Gastrocnemius medialis (tissue), 4 donors: ENCODE measurements around the gene PRICKLE2. TPM values are rescaled to one million over a fixed set of nuclear protein-coding genes. Genes with fewer than 3 reads are reported as not detected.

Source experiments
- ATAC-seq, 2 donors: fragments of 150-250 bp; one replicate each; pipeline ENCODE4 v1.9.1; 2016
- DNase-seq, 2 donors: peaks; one replicate each; pipeline ENCODE4 v3.0.0-alpha.2; 2019
- H3K27ac ChIP-seq, 4 donors: fragments of 200-600 bp; sonication (generic); 1 replicate in 1 of 4; 2 replicates in 3 of 4; pipeline ENCODE4 v1.5.1; 2016 to 2018; ENCODE audit warnings: mild to moderate bottlenecking in 2 of 4, moderate library complexity in 1 of 4
- H3K27me3 ChIP-seq, 3 donors: fragments of 200-600 bp; sonication (generic) in 2 of 3; 1 replicate in 1 of 3; 2 replicates in 2 of 3; pipeline versions ENCODE4 v1.5.1 to v1.6.0; 2016 to 2019; ENCODE audit warnings: mild to moderate bottlenecking in 1 of 3, moderate library complexity in 1 of 3
- H3K36me3 ChIP-seq, 2 donors: fragments of 200-600 bp; sonication (generic) in 1 of 2; one replicate each; pipeline ENCODE4 v1.5.1; 2017 to 2018
- H3K4me1 ChIP-seq, 2 donors: fragments of 200-600 bp; sonication (generic) in 1 of 2; one replicate each; pipeline ENCODE4 v1.5.1; 2016 to 2017; ENCODE audit warnings: mild to moderate bottlenecking in 2 of 2
- H3K4me3 ChIP-seq, 4 donors: fragments of 200-600 bp; sonication (generic) in 3 of 4; 1 replicate in 1 of 4; 2 replicates in 3 of 4; pipeline ENCODE4 v1.5.1; 2016 to 2019; ENCODE audit warnings: mild to moderate bottlenecking in 2 of 4
- H3K9me3 ChIP-seq, 3 donors: fragments of 200-600 bp; sonication (generic) in 2 of 3; 1 replicate in 1 of 3; 2 replicates in 2 of 3; pipeline ENCODE4 v1.5.1; 2016 to 2019
- POLR2A ChIP-seq, 2 donors: fragments of 450-650 bp; IDR thresholded peaks; one replicate each; pipeline ENCODE4 v1.6.1; 2017; ENCODE audit warnings: antibody characterized with exemption in 2 of 2, mild to moderate bottlenecking in 2 of 2, moderate library complexity in 2 of 2
- in situ Hi-C, 4 donors: fragments of 200-750 bp; cut with MboI; loops; one replicate each; pipeline versions ENCODE4 v1.15.0 to v1.8.0; 2017; ENCODE audit warnings: low sequenced_read_pairs in 4 of 4
- intact Hi-C: fragments of 100-400 bp; cut with DNase I; formaldehyde crosslinking; loops from one replicate; pipeline ENCODE4 v1.15.1; 2023; ENCODE audit warnings: low total_unique reads
- total RNA-seq, 4 donors: library from RNA; depleted of rRNA; stranded (reverse); fragments of >200 nt; gene quantifications; one replicate each; pipeline versions ENCODE4 v1.1.0 to v1.2.3, GENCODE V29; 2016
- TF ChIP-seq, protein P1 (sequence below), 5 experiments: fragments of 450-650 bp in 3 of 5; fragments of 200-600 bp in 2 of 5; sonication (generic) in 2 of 5; IDR thresholded peaks in 4 of 5; conservative IDR thresholded peaks in 1 of 5; 1 replicate in 4 of 5; 2 replicates in 1 of 5; pipeline ENCODE4 v1.5.1; 2016 to 2019; ENCODE audit warnings: antibody characterized with exemption in 5 of 5, mild to moderate bottlenecking in 3 of 5, moderate library complexity in 3 of 5

The PRICKLE2 gene
- total RNA-seq, 4 donors from 2014 or later = 3.6 to 6.7 (median 4.6) TPM

DNA sequence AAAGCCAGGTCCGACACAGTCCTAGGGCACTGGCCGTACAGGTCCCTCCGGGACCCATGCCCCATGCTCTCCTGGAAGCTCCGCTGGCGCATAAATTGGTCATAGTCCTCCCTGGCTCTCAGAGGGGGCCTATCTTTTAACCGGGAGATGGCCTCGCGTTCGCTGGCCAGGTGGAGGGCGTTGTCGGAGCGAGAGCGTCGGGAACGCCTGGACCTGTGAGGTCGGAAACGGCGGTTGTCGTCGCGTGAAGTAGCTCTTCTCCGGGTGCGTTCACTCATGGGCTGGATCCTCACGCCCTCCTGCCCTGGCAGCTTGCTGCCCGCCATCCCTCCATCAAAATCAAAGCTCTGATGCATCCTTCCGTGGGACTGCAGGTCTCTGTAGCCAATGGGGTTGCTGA is 126.0 kb downstream of the PRICKLE2 start:
- Histone ChIP-seq H3K27me3 (no peaks in the 10 kb centered on the region), H3K4me1 (no peaks in the 10 kb centered on the region), H3K36me3 (no peaks in the 10 kb centered on the region), H3K9me3 (no peaks in the 10 kb centered on the region), H3K4me3 (no peak overlapping the region), H3K27ac (no peak overlapping the region)
- in situ Hi-C loops = no loop called here
- TF ChIP-seq, protein P1, sequence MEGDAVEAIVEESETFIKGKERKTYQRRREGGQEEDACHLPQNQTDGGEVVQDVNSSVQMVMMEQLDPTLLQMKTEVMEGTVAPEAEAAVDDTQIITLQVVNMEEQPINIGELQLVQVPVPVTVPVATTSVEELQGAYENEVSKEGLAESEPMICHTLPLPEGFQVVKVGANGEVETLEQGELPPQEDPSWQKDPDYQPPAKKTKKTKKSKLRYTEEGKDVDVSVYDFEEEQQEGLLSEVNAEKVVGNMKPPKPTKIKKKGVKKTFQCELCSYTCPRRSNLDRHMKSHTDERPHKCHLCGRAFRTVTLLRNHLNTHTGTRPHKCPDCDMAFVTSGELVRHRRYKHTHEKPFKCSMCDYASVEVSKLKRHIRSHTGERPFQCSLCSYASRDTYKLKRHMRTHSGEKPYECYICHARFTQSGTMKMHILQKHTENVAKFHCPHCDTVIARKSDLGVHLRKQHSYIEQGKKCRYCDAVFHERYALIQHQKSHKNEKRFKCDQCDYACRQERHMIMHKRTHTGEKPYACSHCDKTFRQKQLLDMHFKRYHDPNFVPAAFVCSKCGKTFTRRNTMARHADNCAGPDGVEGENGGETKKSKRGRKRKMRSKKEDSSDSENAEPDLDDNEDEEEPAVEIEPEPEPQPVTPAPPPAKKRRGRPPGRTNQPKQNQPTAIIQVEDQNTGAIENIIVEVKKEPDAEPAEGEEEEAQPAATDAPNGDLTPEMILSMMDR (IDR thresholded peaks at IDR 0.05 in 4 of 5, conservative IDR thresholded peaks at IDR 0.05 in 1 of 5) = no peak
- TF ChIP-seq POLR2A (IDR thresholded peaks at IDR 0.05) = no peak
- DNase-seq = no peak
- intact Hi-C loops = no loop called here
- no peak for ATAC-seq

DNA sequence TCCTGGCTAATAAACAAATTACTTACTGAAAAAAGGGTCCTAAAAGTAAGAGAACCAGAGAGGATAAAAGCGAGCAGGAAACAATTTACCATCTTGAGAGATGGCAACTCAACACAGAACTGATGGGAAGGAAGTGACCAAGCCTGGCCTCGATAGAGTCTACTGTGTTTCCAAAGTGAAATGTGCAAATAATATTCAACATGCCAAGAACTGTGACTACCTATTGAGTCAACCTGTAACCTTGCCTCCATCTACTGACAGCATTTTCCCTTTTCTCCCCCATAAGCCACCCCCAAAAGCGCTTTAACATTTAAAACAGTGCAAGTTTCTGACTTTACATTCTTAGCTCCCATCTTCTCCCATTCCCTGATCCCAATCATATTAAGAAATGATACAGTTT is 126.6 kb downstream of the PRICKLE2 start:
- no peaks in the 10 kb centered on the region for H3K36me3 ChIP-seq
- intact Hi-C loops = no loop called here

DNA sequence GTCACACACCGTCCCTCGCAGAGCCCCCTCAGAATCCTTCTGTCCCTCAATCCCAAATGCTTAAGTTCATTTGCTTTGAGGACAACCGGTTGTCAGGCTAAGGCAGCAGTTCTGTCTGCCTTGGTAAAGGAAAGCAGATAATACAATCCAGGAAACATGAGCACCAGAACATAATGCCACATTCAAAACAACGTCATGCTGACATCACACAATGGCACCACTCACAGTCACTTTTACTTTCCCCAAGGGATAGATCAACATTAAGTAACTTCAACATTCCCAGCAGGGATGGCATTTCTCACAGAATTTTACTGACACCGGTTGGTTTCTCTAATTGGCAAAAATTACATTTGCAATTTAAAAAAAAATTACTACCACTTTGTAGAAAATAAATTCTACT is 127.3 kb downstream of the PRICKLE2 start:
- ATAC-seq (no peak), DNase-seq (no peak)
- in situ Hi-C loops = no loop called here
- no peak for TF ChIP-seq POLR2A (IDR thresholded peaks at IDR 0.05)
- TF ChIP-seq, protein P1 (IDR thresholded peaks at IDR 0.05 in 4 of 5, conservative IDR thresholded peaks at IDR 0.05 in 1 of 5) = no peak
- intact Hi-C loops = no loop called here
- Histone ChIP-seq H3K36me3 (no peaks in the 10 kb centered on the region), H3K4me3 (no peak overlapping the region), H3K4me1 (no peaks in the 10 kb centered on the region), H3K9me3 (no peaks in the 10 kb centered on the region), H3K27me3 (no peaks in the 10 kb centered on the region), H3K27ac (no peak overlapping the region)

More for the DNA sequence above, 126.6 kb downstream of the PRICKLE2 start:
- no peaks in the 10 kb centered on the region for H3K9me3 ChIP-seq
- no peak overlapping the region for H3K27ac ChIP-seq
- H3K27me3 ChIP-seq = no peaks in the 10 kb centered on the region
- H3K4me1 ChIP-seq = no peaks in the 10 kb centered on the region
- ATAC-seq (no peak), DNase-seq (no peak)
- TF ChIP-seq, protein P1 (IDR thresholded peaks at IDR 0.05 in 4 of 5, conservative IDR thresholded peaks at IDR 0.05 in 1 of 5) = no peak
- no peak for TF ChIP-seq POLR2A (IDR thresholded peaks at IDR 0.05)
- in situ Hi-C loops = no loop called here
- no peak overlapping the region for H3K4me3 ChIP-seq

DNA sequence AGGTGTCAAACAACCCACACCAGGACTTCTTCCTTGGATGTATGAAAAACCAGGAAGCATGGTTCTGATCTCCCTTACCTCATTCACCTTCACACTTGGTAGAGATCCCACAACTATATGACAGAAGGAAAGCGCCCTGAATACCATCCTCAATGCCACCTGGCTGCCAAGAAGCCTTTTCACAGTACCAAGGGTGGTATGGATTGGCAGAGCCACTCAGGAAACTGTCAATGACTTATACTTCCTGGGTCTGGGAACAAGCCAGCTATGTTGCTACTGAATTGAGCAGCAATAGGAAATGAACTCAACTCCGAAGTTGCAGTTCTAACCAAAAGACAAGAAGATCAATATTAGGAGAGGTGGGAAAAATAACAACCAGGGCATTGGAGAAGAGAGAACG is 129.5 kb downstream of the PRICKLE2 start:
- Histone ChIP-seq H3K36me3 (no peaks in the 10 kb centered on the region), H3K4me1 (no peaks in the 10 kb centered on the region), H3K27ac (no peak overlapping the region), H3K9me3 (no peaks in the 10 kb centered on the region), H3K4me3 (no peak overlapping the region), H3K27me3 (no peaks in the 10 kb centered on the region)
- no peak for ATAC-seq
- intact Hi-C loops = no loop called here
- TF ChIP-seq, protein P1 (IDR thresholded peaks at IDR 0.05 in 4 of 5, conservative IDR thresholded peaks at IDR 0.05 in 1 of 5) = no peak
- TF ChIP-seq POLR2A (IDR thresholded peaks at IDR 0.05) = no peak
- in situ Hi-C loops = no loop called here
- no peak for DNase-seq

DNA sequence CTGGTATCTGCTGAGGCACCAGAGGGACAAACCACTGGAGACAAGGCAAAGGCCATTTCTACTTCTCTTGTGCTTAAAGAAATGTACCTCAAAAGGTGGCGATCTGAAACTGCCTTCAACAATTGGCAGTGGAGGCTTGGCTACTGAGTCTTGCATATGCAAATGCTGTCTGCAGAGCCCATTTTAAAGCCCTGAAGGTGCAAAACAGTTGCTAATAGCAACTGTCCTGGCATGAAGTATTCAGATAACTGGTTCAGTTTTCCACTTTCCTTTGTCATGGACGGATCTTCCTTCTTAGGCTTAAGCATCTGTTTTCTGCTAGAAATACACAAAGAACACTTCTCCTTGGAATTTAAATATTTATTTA is 130.6 kb downstream of the PRICKLE2 start:
- Histone ChIP-seq H3K27ac (no peak overlapping the region), H3K4me3 (no peak overlapping the region), H3K36me3 (no peaks in the 10 kb centered on the region), H3K4me1 (no peaks in the 10 kb centered on the region), H3K27me3 (no peaks in the 10 kb centered on the region), H3K9me3 (no peaks in the 10 kb centered on the region)
- no peak for TF ChIP-seq POLR2A (IDR thresholded peaks at IDR 0.05)
- TF ChIP-seq, protein P1 (IDR thresholded peaks at IDR 0.05 in 4 of 5, conservative IDR thresholded peaks at IDR 0.05 in 1 of 5) = no peak
- intact Hi-C loops (no loop called here), in situ Hi-C loops (no loop called here)
- DNase-seq (no peak), ATAC-seq (no peak)
